AG04449 (cell line): Measurements from ENCODE around the gene SGPP2.

Experiments
- CTCF ChIA-PET: fragments of 350-600 bp; formaldehyde crosslinking; extraction: SDS; loops from one replicate; lab custom pipeline; 2021; ENCODE audit warnings: antibody characterized with exemption; lab: Yijun Ruan, JAX
- POLR2A ChIA-PET: fragments of 400-600, 350-600 bp; formaldehyde crosslinking; extraction: SDS; loops from one replicate; lab custom pipeline; 2020; ENCODE audit warnings: antibody characterized with exemption, inconsistent platforms; lab: Yijun Ruan, JAX
- DNase-seq: peaks from one replicate; pipeline ENCODE4 v3.0.0-alpha.2; 2010; ENCODE audit warnings: low read depth, low spot score
- H3K4me3 ChIP-seq: 2 replicates; pipeline ENCODE4 v1.5.1; 2011; ENCODE audit warnings: low read depth, mild to moderate bottlenecking, control low read depth, low read length
- TF ChIP-seq, protein P1 (sequence below): IDR thresholded peaks from one replicate; pipeline ENCODE4 v1.5.1; 2011; ENCODE audit warnings: mild to moderate bottlenecking, moderate library complexity, low read length, control low read depth, inconsistent platforms; ENCODE audit not compliant: insufficient read depth; ENCODE audit errors: missing control alignments

SGPP2 gene

DNA sequence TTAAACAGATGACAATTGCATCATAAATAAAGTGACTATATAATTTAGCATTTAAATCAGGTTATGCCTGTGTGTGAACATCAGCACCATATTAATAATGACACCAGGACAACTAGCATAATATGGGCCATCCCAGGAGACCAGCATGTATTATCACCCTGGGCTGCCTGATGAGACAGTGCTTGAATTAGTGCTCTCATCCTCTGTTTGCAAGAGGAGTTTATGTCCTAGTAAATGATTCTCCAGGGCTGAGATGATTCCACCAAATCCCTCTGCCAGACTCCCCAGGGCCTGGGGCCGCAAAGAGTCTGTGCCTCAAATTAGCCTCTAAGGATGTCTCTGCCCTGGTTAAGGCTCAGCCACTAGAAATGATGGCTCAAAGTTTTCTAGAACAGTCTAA lies 97.7 kb downstream of the SGPP2 start:
- ChIA-PET CTCF (no interaction called here), POLR2A (no interaction called here)
- no peak for DNase-seq
- no peak overlapping the region for H3K4me3 ChIP-seq
- TF ChIP-seq, protein P1, sequence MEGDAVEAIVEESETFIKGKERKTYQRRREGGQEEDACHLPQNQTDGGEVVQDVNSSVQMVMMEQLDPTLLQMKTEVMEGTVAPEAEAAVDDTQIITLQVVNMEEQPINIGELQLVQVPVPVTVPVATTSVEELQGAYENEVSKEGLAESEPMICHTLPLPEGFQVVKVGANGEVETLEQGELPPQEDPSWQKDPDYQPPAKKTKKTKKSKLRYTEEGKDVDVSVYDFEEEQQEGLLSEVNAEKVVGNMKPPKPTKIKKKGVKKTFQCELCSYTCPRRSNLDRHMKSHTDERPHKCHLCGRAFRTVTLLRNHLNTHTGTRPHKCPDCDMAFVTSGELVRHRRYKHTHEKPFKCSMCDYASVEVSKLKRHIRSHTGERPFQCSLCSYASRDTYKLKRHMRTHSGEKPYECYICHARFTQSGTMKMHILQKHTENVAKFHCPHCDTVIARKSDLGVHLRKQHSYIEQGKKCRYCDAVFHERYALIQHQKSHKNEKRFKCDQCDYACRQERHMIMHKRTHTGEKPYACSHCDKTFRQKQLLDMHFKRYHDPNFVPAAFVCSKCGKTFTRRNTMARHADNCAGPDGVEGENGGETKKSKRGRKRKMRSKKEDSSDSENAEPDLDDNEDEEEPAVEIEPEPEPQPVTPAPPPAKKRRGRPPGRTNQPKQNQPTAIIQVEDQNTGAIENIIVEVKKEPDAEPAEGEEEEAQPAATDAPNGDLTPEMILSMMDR, result no peak

DNA sequence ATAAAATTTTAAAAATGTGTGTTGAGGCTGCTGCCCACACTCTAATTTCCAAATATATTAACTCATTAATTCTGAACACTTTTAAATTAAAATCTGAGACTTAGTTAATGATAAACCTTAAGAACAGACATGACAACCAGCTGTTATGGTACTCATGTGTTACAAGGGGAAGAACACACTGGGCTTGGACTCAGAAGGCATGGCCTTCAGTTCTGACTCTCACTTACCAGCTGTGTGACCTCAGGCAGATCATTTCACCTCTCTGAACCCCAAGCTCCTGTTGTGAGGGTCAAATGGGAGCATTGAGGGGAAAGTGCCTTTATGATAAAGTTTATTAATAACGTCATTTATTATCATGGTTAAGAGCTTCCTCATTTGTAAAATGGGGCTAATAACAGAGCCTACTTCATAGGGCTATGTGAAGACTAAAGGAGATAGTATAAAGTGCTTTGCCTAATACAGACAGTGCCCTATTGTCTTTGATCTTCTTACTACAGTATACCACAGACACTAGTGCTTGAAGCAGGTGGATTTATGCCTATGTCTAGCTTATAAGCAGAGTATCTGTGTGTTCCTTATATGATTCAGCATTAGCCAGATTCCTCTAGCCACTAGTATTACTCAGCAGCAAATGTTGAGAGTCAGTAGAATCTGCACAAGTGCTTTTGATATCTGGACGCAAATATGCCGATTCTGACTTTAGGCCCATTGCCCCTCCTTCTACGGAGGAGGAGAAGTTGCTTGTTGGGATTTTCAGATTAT lies 99.6 kb downstream of the SGPP2 start:
- no peak for DNase-seq
- CTCF ChIA-PET, result no interaction called here

DNA sequence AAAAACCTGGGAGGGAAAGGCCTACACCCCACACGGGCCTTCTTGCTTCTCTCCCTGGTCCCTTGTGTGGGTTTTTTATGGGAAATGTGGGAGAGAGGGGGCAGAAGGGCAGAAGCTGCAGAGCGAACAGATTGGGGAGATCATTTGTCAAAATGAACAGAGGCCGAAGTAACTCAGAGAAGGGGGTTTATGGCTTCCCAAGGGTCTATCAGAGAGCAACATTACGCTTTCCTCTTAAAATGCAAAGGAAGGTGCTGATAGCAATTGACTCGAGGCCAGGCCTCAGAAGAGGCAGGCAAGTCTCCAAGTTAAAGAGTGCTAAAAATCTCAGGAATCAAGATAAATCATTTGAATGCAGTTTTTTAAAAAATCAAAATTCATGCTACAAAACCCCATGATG lies 101.5 kb downstream of the SGPP2 start:
- TF ChIP-seq, protein P1, result no peak
- CTCF ChIA-PET, result no interaction called here

More for the DNA sequence above, 99.6 kb downstream of the SGPP2 start:
- TF ChIP-seq, protein P1, result no peak
- POLR2A ChIA-PET, result no interaction called here
- no peak overlapping the region for H3K4me3 ChIP-seq

DNA sequence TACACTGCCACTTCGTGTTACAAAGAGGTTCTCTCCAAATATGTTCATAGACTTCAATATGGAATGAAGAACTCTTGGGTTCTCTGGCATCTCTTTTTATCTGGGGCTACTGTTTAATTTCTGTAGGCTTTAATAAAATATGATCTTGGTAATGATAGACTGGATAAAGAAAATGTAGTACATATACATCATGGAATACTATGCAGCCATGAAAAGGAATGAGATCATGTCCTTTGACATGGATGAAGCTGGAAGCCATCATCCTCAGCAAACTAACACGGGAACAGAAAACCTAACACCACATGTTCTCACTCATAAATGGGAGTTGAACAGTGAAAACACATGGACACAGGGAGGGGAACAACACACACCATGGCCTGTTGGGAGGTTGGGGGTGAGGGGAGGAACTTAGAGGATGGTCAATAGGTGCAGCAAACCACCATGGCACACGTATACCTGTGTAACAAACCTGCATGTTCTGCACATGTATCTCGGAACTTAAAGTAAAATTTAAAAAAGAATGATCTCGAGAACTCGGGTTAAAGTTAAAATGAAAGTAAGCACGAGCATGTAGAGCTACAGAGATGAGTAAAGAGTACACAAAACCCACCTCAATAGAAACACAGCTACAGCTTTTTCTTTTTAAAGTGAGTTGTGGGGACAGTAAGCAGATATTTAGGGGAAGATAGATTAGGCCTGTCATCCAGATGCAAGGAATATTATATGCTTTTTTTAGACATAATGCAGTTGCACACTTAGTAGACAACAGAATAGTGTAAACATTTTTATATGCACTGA lies 102.3 kb downstream of the SGPP2 start:
- H3K4me3 ChIP-seq, result no peak overlapping the region
- ChIA-PET CTCF (no interaction called here), POLR2A (no interaction called here)
- no peak for DNase-seq
- TF ChIP-seq, protein P1, result no peak

More for the DNA sequence above, 101.5 kb downstream of the SGPP2 start:
- no peak for DNase-seq
- no peak overlapping the region for H3K4me3 ChIP-seq
- POLR2A ChIA-PET, result no interaction called here

DNA sequence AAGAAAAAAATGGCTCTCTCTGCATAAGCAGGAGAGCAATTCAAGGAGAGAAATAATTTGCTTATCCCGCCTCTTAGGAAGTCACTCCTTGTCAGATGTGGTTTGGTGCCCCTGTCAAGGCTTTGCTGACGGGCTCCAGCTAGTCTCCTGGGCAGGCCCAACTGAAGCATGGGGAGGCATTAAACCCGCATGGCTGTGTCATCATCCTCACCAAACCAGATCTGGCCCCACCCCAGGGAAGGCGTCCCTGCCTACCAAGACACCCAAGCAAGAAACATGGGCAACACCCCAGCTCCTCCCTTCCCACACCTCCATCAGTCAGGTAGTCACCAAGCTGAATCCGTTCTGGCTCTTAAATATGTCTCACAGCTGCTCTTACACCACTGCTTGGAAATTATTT lies 108.0 kb downstream of the SGPP2 start:
- H3K4me3 ChIP-seq, result no peak overlapping the region
- CTCF ChIA-PET, result no interaction called here
- POLR2A ChIA-PET, result no interaction called here
- DNase-seq, result no peak
- TF ChIP-seq, protein P1, result no peak

DNA sequence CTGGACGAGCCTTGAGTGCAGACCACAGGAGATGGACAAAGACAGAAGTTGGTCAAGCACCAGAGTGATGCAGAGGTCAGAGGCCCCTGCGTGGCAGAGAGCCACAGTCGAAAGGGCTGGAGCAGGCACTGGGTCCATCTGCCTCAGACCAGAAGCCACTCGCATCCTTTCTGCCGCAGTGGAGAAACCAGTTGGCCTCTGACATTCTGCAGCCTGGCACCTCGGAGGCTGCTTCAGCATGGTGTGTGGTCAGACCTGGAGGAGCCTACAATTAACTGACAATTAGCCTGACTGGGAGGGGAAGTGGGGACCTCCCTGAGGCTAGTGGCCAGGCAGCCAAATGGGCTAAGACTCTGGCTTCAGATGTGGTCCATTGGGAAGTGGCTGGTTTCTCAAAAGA lies 111.1 kb downstream of the SGPP2 start:
- DNase-seq, result no peak
- no peak overlapping the region for H3K4me3 ChIP-seq
- ChIA-PET POLR2A (no interaction called here), CTCF (no interaction called here)
- TF ChIP-seq, protein P1, result no peak
